Hair follicle dermal papilla cell (primary cell): Measurements from ENCODE around the gene ALDOA. TPM values are rescaled to one million over a fixed set of nuclear protein-coding genes. Genes with fewer than 3 reads are reported as not detected.

Source experiments
- total RNA-seq: library from RNA; depleted of rRNA; stranded (reverse); fragments of >200 nt; gene quantifications from 2 replicates; pipeline ENCODE4 v1.2.3, GENCODE V29; 2012

ALDOA gene
- 648 and 853 TPM in 2 replicates for total RNA-seq

GRCh38 chr16:30065102-30065942, at the start of gene ALDOA:
Gene ALDOA (plus strand): TSS chr16:30065760. CDS start chr16:30066898, 1,138 bp downstream.

GRCh38 chr16:30022887-30023286, 42.7 kb upstream of the ALDOA start, which contains the start of gene C16orf92:
Gene C16orf92 (plus strand): TSS chr16:30023198. CDS start chr16:30023341, 143 bp downstream.

GRCh38 chr16:30030841-30031413, 34.6 kb upstream of the ALDOA start, which contains the start of gene TLCD3B:
Gene TLCD3B (minus strand): TSS chr16:30031271. CDS start chr16:30030527, 744 bp downstream.

GRCh38 chr16:30075503-30076275, 10.1 kb downstream of the ALDOA start, which contains the start of gene PPP4C:
Gene PPP4C (plus strand): TSS chr16:30075994. CDS start chr16:30076378, 384 bp downstream.

GRCh38 chr16:30091474-30092372, 26.2 kb downstream of the ALDOA start, which contains the start of gene TBX6:
Gene TBX6 (minus strand): TSS chr16:30091924. CDS start chr16:30091193, 731 bp downstream.

GRCh38 chr16:30096105-30096861, 30.7 kb downstream of the ALDOA start, which contains the start of gene YPEL3:
Gene YPEL3 (minus strand): TSS chr16:30096213. CDS start chr16:30095482, 731 bp downstream.

GRCh38 chr16:30113031-30113710, 47.6 kb downstream of the ALDOA start, which contains the start of gene GDPD3:
Gene GDPD3 (minus strand): TSS chr16:30113537. CDS start chr16:30113478, 59 bp downstream.

Other genes starting within 250 kb of the ALDOA start
- 21.1 TPM in 2 replicates for gene PAGR1, start 249.6 kb upstream of the ALDOA start, total RNA-seq
- 392 and 503 TPM in 2 replicates for gene MVP, start 245.3 kb upstream of the ALDOA start, total RNA-seq
- 108 and 112 TPM in 2 replicates for gene CDIPT, start 202.5 kb upstream of the ALDOA start, total RNA-seq
- 0.85 and 1.1 TPM in 2 replicates for gene SEZ6L2, start 166.2 kb upstream of the ALDOA start, total RNA-seq
- gene ASPHD1, start 165.3 kb upstream of the ALDOA start, total RNA-seq = 1.5 and 2.1 TPM in 2 replicates
- 11.9 and 13.3 TPM in 2 replicates for gene KCTD13, start 139.5 kb upstream of the ALDOA start, total RNA-seq
- 76.1 and 95.6 TPM in 2 replicates for gene TMEM219, start 103.7 kb upstream of the ALDOA start, total RNA-seq
- 61.0 and 61.7 TPM in 2 replicates for gene TAOK2, start 91.9 kb upstream of the ALDOA start, total RNA-seq
- 3.7 and 7.4 TPM in 2 replicates for gene HIRIP3, start 70.1 kb upstream of the ALDOA start, total RNA-seq
- 22.2 and 42.6 TPM in 2 replicates for gene INO80E, start 69.5 kb upstream of the ALDOA start, total RNA-seq
- not detected in 2 replicates for gene DOC2A, start 54.7 kb upstream of the ALDOA start, total RNA-seq
- not detected in 2 replicates for gene C16orf92, start 42.6 kb upstream of the ALDOA start, total RNA-seq
- gene TLCD3B, start 34.5 kb upstream of the ALDOA start, total RNA-seq = 0.12 TPM in 1 of 2 replicates, not detected in the other
- gene PPP4C, start 10.2 kb downstream of the ALDOA start, total RNA-seq = 163 and 189 TPM in 2 replicates
- gene TBX6, start 26.2 kb downstream of the ALDOA start, total RNA-seq = 0.32 and 0.36 TPM in 2 replicates
- 25.8 and 26.2 TPM in 2 replicates for gene YPEL3, start 30.5 kb downstream of the ALDOA start, total RNA-seq
- gene GDPD3, start 47.8 kb downstream of the ALDOA start, total RNA-seq = 0.73 and 0.81 TPM in 2 replicates
- gene MAPK3, start 57.5 kb downstream of the ALDOA start, total RNA-seq = 44.9 and 57.8 TPM in 2 replicates
- 0.49 and 0.73 TPM in 2 replicates for gene CORO1A, start 117.8 kb downstream of the ALDOA start, total RNA-seq
- gene BOLA2B, start 127.9 kb downstream of the ALDOA start, total RNA-seq = 26.1 and 65.0 TPM in 2 replicates
- 15.9 and 17.8 TPM in 2 replicates for gene SLX1A, start 128.1 kb downstream of the ALDOA start, total RNA-seq
- 3.7 and 3.8 TPM in 2 replicates for gene SULT1A3, start 133.5 kb downstream of the ALDOA start, total RNA-seq
- gene NPIPB13, start 182.7 kb downstream of the ALDOA start, total RNA-seq = 0.65 TPM in 1 of 2 replicates, not detected in the other